Adrenal gland (tissue), 5 donors: ENCODE data around the gene SMIM45.

Experiments used
- CTCF ChIP-seq, 6 experiments: fragments of 450-650 bp in 4 of 6; fragments of 200-600 bp in 2 of 6; sonication (generic) in 1 of 6; IDR thresholded peaks; 1 replicate in 5 of 6; 2 replicates in 1 of 6; pipeline versions ENCODE4 v1.5.1 to v1.8.0; 2016 to 2021; ENCODE audit warnings: antibody characterized with exemption in 6 of 6, mild to moderate bottlenecking in 2 of 6, moderate library complexity in 1 of 6
- POLR2A ChIP-seq, 2 donors: fragments of 450-650 bp; IDR thresholded peaks; one replicate each; pipeline ENCODE4 v1.6.1; 2017; ENCODE audit warnings: antibody characterized with exemption in 2 of 2, mild to moderate bottlenecking in 2 of 2, moderate library complexity in 1 of 2
- donor health status: DM: no; HTN: no; CAD: no.

GRCh38 chr22:41908411-41909309 lies 43.3 kb upstream of the SMIM45 start:
- TF ChIP-seq CTCF (IDR thresholded peaks at IDR 0.05): no peak
- TF ChIP-seq POLR2A (IDR thresholded peaks at IDR 0.05): no peak
